ENCODE data around the gene KAT5.
"Not testable (repeated sequence)": the region's sequence is repeated elsewhere in the genome, so short reads cannot be mapped to it uniquely, and the experiment has no call there.

The KAT5 gene

GRCh38 chr11:65745049-65745448 is 33.0 kb downstream of the KAT5 start:
- no peaks in the 10 kb centered on the region for H3K9me3 ChIP-seq (ENCODE audit: control insufficient read depth in 1 of 2, low read length in 2 of 2)
- H3K27me3 ChIP-seq (ENCODE audit: low read depth, low read length), result no peaks in the 10 kb centered on the region
- H3K27ac ChIP-seq (ENCODE audit: low read length), result no peak overlapping the region
- H3K4me1 ChIP-seq (ENCODE audit: control insufficient read depth in 1 of 2, insufficient read depth in 2 of 2, low read length in 2 of 2), result no peaks in the 10 kb centered on the region
- no peaks in the 10 kb centered on the region for H3K36me3 ChIP-seq (ENCODE audit: control insufficient read depth in 1 of 2, insufficient read depth in 2 of 2, low read length in 2 of 2)
- no peak overlapping the region for H3K4me3 ChIP-seq (ENCODE audit: low read depth in 1 of 2, low read length in 2 of 2)

GRCh38 chr11:65762169-65762568 is 50.1 kb downstream of the KAT5 start:
- not testable (repeated sequence) for H3K27ac ChIP-seq (ENCODE audit: low read length); H3K36me3 ChIP-seq (ENCODE audit: control insufficient read depth in 1 of 2, insufficient read depth in 2 of 2, low read length in 2 of 2); H3K27me3 ChIP-seq (ENCODE audit: low read depth, low read length); H3K4me3 ChIP-seq (ENCODE audit: low read depth in 1 of 2, low read length in 2 of 2); H3K4me1 ChIP-seq (ENCODE audit: control insufficient read depth in 1 of 2, insufficient read depth in 2 of 2, low read length in 2 of 2); H3K9me3 ChIP-seq (ENCODE audit: control insufficient read depth in 1 of 2, low read length in 2 of 2)

GRCh38 chr11:65762816-65763215 is 50.8 kb downstream of the KAT5 start:
- H3K27ac ChIP-seq (ENCODE audit: low read length); H3K36me3 ChIP-seq (ENCODE audit: control insufficient read depth in 1 of 2, insufficient read depth in 2 of 2, low read length in 2 of 2); H3K27me3 ChIP-seq (ENCODE audit: low read depth, low read length); H3K9me3 ChIP-seq (ENCODE audit: control insufficient read depth in 1 of 2, low read length in 2 of 2); H3K4me3 ChIP-seq (ENCODE audit: low read depth in 1 of 2, low read length in 2 of 2); H3K4me1 ChIP-seq (ENCODE audit: control insufficient read depth in 1 of 2, insufficient read depth in 2 of 2, low read length in 2 of 2): not testable (repeated sequence)

DNA sequence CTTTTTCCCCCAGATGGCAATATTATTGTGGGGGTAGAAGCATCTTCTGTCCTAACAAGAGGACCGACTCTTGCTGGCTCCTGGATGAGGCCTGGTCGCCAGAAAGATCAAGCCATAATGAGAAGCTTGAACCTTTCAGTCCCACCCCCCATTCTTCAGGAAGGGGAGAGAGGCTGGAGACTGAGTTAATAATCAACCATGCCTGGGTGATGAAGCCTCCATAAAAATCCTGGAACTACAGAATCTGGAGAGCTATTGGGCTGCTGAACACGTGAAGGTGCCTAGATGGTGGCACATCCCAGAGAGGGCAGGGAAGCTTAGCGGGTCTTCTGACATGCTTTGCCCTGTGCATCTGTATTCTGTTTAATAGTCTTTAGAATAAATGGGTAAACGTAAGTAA is 52.4 kb downstream of the KAT5 start:
- Histone ChIP-seq H3K4me1 (ENCODE audit: control insufficient read depth in 1 of 2, insufficient read depth in 2 of 2, low read length in 2 of 2) (peaks cover 0 to 1% of the 10 kb centered on the region in 2 donors), H3K36me3 (ENCODE audit: control insufficient read depth in 1 of 2, insufficient read depth in 2 of 2, low read length in 2 of 2) (no peaks in the 10 kb centered on the region), H3K27me3 (ENCODE audit: low read depth, low read length) (no peaks in the 10 kb centered on the region), H3K4me3 (ENCODE audit: low read depth in 1 of 2, low read length in 2 of 2) (no peak overlapping the region), H3K9me3 (ENCODE audit: control insufficient read depth in 1 of 2, low read length in 2 of 2) (no peaks in the 10 kb centered on the region), H3K27ac (ENCODE audit: low read length) (no peak overlapping the region)

GRCh38 chr11:65766535-65766934 is 54.5 kb downstream of the KAT5 start:
- Histone ChIP-seq H3K9me3 (ENCODE audit: control insufficient read depth in 1 of 2, low read length in 2 of 2) (no peaks in the 10 kb centered on the region), H3K4me3 (ENCODE audit: low read depth in 1 of 2, low read length in 2 of 2) (no peak overlapping the region), H3K27me3 (ENCODE audit: low read depth, low read length) (no peaks in the 10 kb centered on the region), H3K27ac (ENCODE audit: low read length) (no peak overlapping the region), H3K36me3 (ENCODE audit: control insufficient read depth in 1 of 2, insufficient read depth in 2 of 2, low read length in 2 of 2) (no peaks in the 10 kb centered on the region), H3K4me1 (ENCODE audit: control insufficient read depth in 1 of 2, insufficient read depth in 2 of 2, low read length in 2 of 2) (peaks cover 0 to 3% of the 10 kb centered on the region in 2 donors)

GRCh38 chr11:65767406-65767805 is 55.4 kb downstream of the KAT5 start:
- Histone ChIP-seq H3K4me1 (ENCODE audit: control insufficient read depth in 1 of 2, insufficient read depth in 2 of 2, low read length in 2 of 2) (peaks cover 0 to 3% of the 10 kb centered on the region in 2 donors), H3K27me3 (ENCODE audit: low read depth, low read length) (no peaks in the 10 kb centered on the region), H3K4me3 (ENCODE audit: low read depth in 1 of 2, low read length in 2 of 2) (no peak overlapping the region), H3K36me3 (ENCODE audit: control insufficient read depth in 1 of 2, insufficient read depth in 2 of 2, low read length in 2 of 2) (no peaks in the 10 kb centered on the region), H3K27ac (ENCODE audit: low read length) (no peak overlapping the region), H3K9me3 (ENCODE audit: control insufficient read depth in 1 of 2, low read length in 2 of 2) (no peaks in the 10 kb centered on the region)

DNA sequence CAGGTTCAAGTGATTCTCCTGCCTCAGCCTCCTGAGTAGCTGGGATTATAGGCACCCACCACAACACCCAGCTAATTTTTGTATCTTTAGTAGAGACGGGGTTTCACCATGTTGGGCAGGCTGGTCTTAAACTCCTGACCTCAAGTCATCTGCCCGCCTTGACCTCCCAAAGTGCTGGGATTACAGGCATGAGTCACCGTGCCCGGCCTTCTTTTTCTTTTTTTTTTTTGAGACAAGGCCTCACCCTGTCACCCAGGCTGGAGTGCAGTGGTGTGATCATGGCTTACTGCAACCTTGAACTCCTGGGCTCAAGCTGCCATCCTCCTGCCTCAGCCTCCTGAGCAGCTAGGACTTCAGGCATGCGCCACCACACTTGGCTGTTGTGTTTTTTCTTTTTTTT is 55.8 kb downstream of the KAT5 start:
- H3K9me3 ChIP-seq (ENCODE audit: control insufficient read depth in 1 of 2, low read length in 2 of 2); H3K4me3 ChIP-seq (ENCODE audit: low read depth in 1 of 2, low read length in 2 of 2); H3K36me3 ChIP-seq (ENCODE audit: control insufficient read depth in 1 of 2, insufficient read depth in 2 of 2, low read length in 2 of 2); H3K27ac ChIP-seq (ENCODE audit: low read length); H3K27me3 ChIP-seq (ENCODE audit: low read depth, low read length); H3K4me1 ChIP-seq (ENCODE audit: control insufficient read depth in 1 of 2, insufficient read depth in 2 of 2, low read length in 2 of 2): not testable (repeated sequence)
